Amniotic stem cell (primary cell): ENCODE measurements around the gene CUZD1.

ENCODE experiments used
- DNase-seq: peaks from one replicate; lab custom pipeline; 2025; lab: John Stamatoyannopoulos, UW

CUZD1 gene

DNA sequence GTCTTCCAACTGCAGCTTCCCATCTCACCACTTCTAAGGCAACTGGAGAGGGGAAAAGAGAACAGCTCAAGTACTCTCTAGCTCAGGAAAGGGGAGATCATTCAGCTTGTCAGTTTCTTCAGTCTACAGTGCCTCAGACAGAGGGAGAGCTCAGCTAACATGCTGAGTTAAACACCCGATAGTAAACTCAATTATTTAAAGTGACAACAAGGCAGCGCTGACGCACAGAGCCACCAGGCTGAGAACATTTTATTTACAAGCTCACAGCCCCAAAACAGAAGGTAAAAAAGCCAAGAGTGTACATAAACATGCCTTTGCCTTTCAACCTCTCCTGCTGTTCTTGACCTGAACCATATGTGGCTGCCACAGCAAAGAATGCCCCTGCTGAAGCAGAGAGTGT lies 10.1 kb upstream of the CUZD1 start:
- no peak for DNase-seq

DNA sequence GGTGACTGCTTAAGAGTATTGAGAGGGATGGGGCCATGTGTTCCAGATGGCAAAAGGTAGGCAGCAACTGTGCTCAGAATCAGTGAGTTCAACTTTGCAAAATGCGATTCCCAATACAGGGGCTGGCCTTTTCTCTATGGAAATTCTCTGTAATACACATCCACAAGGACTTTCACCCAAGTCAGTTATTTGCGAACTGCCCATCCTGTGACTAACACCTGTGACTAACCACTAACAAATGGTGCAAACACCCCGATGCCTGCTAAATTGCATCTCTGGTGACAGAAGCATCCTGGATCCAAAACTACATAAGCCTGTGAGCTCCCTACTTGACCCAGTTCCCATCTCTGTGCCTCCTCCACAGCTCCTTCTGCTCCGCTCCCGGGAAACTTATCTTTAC lies 9.0 kb upstream of the CUZD1 start:
- DNase-seq: peak; percentile 26

DNA sequence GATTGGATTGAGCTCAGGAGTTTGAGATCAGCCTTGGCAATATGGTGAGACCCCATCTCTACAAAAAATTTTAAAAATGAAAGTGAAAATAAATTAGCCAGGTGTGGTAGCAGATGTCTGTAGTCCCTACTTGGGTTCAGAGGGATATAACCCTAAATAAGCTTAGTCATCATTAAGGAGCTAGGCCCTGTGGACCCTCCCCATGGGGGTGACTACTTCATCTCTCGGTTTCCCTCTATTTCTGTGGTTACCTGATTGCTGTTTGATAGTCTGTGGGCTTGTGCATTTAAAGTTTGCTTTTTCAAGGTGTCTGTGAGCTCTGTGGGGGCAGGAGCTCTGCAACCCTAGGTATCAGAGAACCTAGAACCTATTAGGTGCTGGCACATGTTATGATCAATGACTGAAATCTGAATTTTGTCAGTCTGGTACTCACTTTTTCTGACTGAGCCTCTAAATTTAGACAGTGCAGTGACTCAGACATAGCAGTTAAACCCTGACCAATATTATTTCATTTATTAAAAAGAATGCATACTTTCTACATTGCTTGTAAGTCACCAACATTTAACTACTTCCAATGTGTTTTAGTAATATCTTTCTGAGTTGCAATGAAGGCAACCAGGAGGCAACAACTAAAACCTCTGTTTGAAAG lies 8.1 kb upstream of the CUZD1 start:
- DNase-seq: no peak

DNA sequence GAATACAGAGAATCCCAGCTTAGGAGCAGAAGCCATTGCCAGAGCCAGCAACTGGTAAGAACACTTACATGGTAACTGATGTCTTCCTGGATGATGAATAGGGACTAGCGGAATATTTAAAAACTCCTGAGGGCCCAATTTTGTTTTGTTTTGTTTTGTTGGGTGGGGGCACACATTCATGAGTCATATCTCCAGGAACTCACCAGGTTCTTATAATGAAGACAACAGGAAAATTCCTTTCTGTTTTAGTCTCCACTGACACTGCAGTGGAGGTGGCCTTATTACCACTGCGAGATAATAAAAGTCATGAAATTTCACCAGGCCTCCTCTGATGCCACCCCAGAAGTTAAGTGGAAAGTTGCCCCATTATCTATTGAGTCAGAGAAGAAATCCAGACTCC lies 6.6 kb upstream of the CUZD1 start:
- no peak for DNase-seq

DNA sequence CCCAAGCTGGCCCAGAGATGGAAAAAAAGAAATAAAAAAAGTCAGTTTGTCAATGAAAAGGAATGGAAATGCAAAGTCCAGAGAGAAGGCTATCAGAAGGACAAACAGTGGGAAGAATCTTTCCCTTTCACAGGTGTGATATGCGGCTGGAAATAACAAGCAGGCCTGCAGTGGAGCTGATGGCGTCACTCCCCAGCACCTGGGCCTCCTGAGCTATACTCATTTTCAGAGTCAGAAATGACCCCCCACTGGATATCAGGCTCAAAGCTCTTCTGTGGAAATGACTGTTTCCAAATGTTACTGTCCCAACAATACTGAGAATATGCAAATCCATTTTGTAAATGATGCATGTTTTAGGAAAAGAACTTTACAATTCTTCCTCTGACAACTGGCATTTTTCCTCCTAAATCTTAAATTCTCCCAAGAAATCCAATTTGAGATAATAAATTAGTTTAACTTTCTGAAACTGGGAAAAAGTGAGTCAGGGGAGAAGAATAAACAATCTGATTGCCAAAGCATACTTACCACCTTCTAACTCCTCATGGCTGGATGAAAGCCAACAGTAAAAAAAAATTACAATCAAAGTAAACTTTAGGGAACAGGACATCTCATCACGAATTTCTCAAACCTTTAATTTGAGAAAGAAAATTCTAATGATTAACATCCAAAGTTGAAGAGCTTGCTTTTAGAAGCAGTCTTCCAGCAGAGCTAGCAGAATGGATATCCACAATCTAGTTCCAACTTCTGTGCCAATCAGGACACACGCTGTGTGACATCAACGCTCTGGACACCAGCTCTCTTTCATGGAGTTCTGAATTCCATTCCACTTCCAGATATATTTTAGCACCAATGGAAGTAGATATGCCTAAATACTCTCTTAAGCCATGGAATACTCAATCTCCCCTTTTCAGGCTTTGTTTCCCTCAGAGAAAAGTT lies 5.3 kb upstream of the CUZD1 start:
- DNase-seq: no peak

DNA sequence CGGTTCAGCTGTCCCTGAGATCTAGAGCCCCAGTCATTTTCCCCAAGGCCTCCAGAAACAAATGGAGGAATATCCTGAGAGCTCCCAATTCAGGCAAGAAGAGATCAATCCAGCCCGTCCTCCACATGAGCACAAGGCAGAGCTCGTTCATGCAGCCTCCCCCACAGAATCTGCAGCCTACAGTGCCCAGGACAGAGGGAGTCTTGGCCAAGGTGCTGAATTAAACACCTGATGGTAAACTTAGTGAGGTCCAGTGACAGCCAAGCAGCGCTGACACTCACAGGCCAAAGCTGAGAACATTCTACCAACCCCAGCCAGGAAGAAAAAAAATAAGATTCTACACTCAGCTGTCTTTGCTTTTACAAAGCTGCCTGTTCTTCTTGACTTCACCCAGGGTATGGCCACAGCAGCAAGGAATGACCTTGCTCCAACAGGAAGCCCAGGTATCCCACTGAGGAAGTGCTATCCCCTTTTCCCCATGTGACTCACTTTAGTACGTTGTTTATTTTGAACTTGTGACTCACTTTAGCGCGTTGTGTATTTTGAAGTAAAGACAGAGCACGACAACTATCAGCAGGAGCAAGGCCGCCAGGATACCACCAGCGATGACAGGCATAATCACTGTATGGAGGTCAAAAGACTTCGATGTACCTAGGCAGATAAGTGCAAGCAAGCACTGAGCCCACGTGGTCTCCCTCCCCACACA lies 4.4 kb upstream of the CUZD1 start:
- no peak for DNase-seq

DNA sequence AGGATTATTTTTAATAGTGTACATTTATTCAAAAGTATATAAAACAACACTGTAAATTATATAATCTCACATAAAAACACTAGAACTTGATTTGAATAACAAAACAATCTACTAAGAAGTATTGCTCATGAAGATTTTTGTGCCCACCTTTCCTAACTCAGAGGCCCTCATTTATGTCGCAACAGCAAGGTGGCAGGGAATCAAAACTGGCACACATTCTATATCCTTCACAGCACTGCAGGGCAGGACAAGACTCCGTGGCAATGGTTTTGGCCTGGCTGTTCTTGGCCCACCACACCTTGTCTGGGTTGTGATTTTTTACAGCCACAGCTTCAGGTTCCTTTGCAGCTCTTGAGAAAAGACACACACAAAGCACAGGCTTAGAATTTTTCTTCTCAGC lies 3.4 kb upstream of the CUZD1 start:
- DNase-seq: no peak

DNA sequence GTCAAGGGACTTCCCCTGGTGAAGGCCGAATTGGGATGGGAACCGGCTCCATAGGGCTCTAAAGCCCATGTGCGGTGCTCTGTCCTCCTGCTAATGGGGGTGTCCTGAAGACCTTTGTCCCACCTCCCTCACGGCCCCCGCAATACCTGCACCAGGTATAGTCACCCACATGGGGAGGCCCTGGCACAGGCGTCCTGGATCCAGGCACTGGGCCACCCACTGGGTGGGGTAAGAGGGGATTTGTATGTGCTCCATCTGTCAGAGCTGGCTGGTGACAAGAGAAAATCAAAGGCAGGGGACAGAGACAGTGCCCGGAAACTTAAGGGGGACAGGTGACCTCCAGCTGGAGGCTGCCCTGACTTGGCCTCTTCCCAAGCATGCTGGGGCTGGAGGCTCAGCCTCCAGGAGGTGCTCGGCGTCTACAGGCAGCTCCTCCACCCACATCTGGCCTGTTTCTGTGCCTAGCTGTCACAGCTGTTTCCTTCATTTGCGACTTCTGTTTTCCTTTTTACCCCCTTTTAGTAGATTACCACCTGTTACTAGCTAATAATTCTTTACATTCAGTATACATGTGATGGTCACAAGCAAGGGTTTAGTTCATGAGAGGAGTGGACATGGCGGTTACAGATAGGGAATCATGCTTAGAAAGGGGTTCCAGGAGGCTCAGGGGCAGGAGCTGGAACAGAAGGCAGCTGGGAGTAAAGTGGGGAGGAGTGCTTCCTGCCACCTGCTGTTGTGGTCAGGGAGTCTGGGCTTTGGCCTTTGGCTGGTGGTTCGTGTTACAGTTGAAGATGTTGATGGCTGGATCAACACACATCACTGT lies 2.3 kb upstream of the CUZD1 start:
- DNase-seq: no peak

DNA sequence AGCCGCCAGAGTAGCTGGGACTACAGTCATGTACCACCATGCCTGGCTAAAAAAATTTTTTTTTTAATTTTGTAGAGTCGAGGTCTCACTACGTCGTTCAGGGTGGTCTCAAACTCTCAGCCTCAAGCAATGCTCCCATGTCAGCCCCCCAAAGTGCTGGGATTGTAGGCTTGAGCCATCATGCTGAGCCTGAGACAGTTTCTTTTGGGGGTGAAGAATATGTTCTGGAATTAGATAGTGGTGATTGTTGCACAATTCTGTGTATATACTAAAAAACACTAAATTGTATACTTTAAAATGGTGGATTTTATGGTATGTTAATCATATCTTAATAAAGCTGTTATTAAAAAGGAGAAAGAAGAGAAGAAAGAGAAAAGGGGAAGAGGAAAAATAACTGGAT lies 1.5 kb downstream of the CUZD1 start:
- no peak for DNase-seq

DNA sequence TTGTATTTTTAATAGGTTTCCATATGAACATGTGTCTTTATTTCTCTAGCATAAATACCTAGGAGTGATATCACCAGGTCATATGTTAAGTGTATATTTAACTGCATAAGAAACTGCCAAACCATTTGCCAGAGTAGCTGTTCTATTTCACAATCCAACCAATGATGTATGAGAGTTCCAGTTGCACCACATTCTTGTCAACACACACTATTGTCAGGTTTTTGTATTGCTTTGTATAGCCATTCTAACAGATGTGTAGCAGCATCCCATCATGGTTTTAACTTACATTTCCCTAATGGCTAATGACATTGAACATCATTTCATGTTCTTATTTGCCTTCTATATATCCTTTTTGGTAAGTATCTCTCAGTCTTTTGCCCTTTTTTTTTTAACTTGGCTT lies 4.1 kb downstream of the CUZD1 start:
- no peak for DNase-seq

DNA sequence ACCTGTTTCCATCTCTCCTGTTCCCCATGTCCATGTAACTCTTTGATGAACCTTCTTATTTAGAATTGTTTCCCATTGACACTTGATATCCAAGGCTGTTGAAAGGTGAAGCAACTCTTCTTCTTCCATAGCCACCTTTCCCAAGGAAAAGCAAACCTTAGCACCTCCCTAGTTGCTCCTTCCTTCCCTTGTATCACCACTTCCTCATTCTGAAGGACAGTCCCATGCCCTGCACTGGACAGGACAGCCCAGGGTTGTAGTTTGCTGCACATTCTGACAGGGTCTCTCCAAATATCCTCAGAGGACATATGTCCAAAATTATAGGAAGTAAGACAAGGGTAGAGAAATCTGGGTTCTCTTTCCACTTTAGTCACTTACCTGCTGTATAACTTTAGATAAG lies 6.2 kb downstream of the CUZD1 start:
- no peak for DNase-seq

DNA sequence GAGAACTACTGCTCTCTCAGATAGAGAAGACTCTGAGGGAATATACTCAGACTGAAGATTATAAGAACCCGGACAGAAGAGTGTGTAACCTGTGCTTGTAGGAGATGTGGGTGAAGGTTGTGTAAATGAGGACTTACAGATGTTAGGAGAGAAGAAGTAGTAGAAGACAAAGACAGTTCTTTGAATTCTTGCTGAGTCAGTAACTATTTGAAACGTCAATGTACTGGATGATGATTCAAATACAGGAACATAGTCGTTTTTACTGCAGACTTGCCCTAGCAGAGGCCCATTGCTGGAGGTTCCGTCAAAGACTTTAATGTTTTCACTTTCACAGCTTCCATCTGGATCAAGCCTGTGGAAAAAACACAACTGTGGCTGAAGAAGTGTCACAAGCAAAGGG lies 6.8 kb downstream of the CUZD1 start:
- no peak for DNase-seq

DNA sequence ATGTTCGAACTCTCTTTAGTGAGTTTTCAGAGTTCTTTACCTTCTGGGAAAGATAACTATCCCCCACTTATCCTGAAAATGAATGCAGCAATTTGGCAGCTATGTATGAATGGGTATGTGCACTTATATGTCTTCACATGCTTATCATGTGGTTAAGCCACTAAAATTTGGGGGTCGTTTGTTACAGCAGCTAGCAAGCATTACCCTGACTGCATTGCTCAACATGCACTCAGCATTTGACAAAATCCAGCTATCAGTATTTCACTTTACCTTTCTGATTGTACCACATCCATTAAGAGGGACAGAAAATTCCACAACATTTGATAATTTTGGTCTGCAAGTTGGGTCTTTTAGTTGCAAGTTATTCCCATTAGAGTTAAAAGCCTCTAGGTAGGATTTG lies 9.7 kb downstream of the CUZD1 start:
- DNase-seq: no peak

DNA sequence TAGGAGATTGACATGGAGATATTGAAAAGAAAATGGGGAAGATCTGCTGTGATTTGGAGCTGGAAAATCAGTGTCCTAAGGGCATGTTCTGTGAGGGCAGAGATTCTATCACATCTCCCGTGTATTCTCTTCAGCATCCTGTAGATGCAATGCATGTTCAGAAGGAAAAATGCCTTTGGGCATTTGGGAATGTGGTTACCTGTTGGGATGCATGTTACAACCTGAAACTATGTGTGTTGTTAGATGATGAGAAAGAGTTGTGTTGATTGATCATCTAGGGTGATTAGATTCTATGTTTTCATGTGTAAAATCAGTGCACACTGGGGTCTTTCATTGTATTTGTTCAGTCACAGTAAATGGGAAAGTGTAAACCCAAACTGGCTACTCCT lies 14.7 kb downstream of the CUZD1 start:
- no peak for DNase-seq

DNA sequence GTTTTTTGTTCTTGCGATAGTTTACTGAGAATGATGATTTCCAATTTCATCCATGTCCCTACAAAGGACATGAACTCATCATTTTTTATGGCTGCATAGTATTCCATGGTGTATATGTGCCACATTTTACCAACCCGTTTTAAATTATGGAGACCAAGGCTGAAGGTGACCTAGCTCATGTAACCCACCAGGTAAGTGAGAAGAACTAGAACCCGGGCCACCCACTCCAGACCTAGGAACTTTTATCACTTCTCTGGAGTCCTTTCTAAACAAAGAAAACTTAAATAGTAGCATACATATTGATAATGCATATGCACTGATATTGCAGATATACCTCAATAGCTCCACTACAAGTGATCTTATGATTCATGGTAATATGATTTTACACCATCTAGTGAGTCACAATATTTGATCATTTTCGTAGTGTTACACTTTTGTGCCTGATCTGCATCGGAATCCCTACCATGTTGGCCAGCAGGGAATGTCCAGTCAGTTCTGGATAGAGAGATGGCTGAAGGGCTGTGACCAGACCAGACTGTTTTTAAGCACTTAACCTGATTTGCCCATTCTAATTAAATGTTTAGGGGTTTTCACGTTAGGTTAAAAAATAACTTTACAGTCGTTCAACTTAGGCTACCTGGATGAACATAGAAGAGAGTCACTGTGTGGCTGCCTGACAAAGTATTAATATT lies 15.2 kb downstream of the CUZD1 start:
- no peak for DNase-seq

DNA sequence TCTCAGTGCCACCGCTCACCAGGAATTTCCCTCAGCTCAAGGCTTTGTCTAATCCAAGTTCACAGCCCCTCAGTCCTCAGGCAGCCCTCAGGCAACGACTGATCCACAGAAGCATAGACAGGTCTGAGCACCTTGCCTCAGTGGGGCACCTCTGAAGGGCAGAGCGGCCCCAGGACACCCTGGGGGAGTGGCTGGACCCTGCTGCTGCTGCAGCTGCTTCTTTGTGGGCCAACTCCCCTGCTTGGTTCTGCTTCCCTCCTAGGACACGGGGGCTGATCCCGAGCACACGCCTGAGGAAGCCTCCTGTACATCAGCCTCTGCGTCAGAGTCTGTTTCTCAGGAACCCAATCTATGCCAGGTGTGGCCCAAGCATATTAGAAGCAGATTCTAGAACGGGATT lies 16.2 kb downstream of the CUZD1 start:
- no peak for DNase-seq

DNA sequence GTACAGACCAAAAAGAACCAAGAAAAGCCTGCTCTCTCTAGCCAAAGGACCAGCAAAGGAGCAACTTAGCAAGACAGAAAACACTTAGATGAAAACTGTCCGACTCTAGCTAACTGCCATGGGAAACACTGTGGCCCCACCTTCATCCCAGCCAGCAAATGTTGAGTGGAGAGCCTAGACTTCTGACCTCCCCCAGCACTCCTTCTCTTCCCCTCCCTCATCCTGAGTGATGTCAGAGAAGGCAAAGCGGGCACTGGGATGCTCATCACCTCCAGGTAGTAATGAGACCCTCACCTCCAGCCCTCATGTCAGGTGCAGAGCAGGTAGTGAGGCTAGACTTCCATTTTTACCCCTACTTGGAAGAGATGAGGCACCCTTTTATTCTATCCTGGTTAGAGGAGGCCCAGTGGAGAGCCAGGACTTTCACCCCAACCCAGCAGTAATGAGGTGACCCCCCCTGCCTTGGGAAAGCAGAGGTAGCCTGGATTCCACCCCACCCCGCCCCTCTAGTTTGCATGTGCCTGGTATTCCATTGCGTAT lies 16.9 kb downstream of the CUZD1 start:
- no peak for DNase-seq

DNA sequence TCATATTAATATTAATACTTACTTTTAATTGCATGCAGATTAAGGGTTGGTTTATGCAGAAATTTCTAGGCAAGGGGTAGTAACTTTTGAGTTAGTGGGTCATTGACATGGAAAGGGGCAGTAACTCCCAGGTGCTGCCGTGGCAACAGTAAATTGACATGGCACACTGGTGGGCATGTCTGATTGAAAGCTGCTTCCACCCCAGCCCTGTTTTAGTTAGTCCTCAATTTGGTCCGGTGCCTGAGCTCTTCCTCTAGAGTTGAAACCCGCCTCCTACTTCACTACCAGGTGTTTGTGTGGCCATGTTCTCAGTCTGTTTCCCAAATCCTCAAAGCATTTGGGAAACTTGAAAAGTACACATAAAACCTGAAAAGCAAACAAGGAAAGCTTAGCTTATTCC lies 18.4 kb downstream of the CUZD1 start:
- DNase-seq: no peak

DNA sequence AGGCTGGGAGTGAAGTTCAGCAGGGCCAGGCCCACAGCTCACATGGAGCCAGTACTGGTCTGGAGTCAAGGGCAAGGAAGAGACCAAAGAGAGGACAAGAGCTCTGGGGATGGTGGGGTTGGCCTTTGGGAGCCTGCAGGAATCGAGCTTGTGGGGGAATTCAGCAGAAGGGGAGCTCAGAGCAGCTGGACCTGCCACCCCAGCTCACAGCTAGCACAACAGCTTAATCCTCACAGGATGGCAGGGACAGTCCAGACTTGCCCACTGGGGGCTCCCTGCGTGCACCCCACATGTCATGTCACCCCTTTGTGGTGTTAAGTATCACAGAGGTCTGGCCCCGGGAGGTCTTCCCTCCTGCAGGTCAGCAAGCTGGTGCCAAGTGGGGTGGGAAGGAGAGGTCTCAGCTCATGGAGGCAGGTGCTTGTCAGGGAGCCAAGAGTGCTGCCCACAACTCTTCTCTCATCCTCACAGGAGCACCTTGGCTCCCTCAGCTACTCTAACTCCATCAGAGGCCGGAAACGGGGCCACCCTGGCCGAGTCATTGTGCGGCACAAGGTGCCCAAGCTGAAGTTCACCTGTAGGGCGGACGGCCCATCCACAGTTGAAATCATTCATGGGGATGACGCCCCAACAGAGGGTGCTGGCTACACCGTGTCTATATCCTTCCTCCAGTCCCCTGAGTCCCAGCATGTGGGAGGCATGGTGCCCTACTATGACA lies 22.5 kb downstream of the CUZD1 start:
- no peak for DNase-seq

DNA sequence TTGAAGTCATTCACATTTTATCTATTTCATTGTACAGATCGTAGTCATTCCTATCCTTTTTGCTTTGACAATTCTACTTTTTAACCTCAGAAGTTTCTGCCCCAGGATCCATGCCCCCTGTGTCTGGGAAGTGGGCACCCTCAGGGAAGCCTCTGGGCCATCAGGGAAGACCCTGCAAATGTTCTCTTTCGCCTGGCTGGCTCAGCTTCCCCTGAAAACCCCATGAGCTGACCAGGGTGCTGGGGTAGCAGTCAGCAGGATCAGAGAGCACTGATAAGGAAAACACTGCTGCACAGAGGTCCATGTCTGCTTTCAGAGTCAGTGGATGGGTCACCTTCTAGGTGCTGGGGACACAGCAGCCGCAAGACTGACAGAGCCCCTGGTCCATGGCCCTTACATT lies 23.8 kb downstream of the CUZD1 start:
- DNase-seq: no peak

DNA sequence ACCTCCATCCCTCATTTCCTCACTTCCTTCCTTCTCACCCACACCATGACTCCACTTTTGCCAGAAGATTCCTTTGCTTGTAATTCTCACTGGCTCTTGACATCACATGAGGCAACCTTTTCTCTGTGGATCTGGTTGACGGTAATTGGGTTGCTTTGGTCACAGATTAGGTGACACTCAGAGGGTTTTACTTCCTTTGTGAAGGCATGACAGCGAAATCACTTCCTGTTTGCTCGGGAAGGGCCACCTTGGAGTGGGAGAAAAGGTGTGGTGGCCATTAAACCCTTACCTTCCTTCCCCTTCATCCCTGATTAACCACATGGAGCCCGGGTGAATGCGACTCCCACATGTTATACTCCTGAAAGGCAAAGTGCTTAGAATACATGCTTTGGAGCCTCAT lies 30.2 kb downstream of the CUZD1 start:
- DNase-seq: no peak
